Left forelimb (tissue), 1 donor: ENCODE results near the gene PSMG3.
A peak's percentile ranks its signal among the peaks of the same experiment; 100 is the strongest.

Experiments
- DNase-seq: peaks from one replicate; pipeline ENCODE4 v3.0.0-alpha.2; 2018; ENCODE audit warnings: low spot score

The PSMG3 gene

GRCh38 chr7:1544896-1545416 is 24.9 kb downstream of the PSMG3 start:
- no peak for DNase-seq

GRCh38 chr7:1544178-1544895 is 25.5 kb downstream of the PSMG3 start:
- DNase-seq: no peak

- DNase-seq: no peak
Observed at GRCh38 chr7:1543826-1544177, 26.0 kb downstream of the PSMG3 start.

GRCh38 chr7:1542841-1543747 is 26.7 kb downstream of the PSMG3 start:
- no peak for DNase-seq

- no peak for DNase-seq
Observed at GRCh38 chr7:1542329-1542728, 27.5 kb downstream of the PSMG3 start.

GRCh38 chr7:1541431-1542162 is 28.2 kb downstream of the PSMG3 start:
- no peak for DNase-seq

GRCh38 chr7:1540776-1541271 is 29.0 kb downstream of the PSMG3 start:
- no peak for DNase-seq

- no peak for DNase-seq
Observed at GRCh38 chr7:1539882-1540775, 29.7 kb downstream of the PSMG3 start.

- DNase-seq: no peak
Observed at GRCh38 chr7:1539181-1539881, 30.5 kb downstream of the PSMG3 start.

- DNase-seq: no peak
Observed at GRCh38 chr7:1538544-1539180, 31.2 kb downstream of the PSMG3 start.

GRCh38 chr7:1537535-1538412 is 32.1 kb downstream of the PSMG3 start:
- peak; percentile 88 for DNase-seq

GRCh38 chr7:1536743-1537534 is 32.9 kb downstream of the PSMG3 start:
- DNase-seq: peak; percentile 93

- DNase-seq: no peak
Observed at GRCh38 chr7:1536455-1536742, 33.4 kb downstream of the PSMG3 start.

GRCh38 chr7:1535701-1536454 is 34.0 kb downstream of the PSMG3 start:
- DNase-seq: no peak

- DNase-seq: no peak
Observed at GRCh38 chr7:1535100-1535458, 34.8 kb downstream of the PSMG3 start.

GRCh38 chr7:1534330-1535099 is 35.3 kb downstream of the PSMG3 start:
- DNase-seq: no peak
